HepG2 (cell line): ENCODE measurements around the gene SBK2. TPM values are rescaled to one million over a fixed set of nuclear protein-coding genes. Genes with fewer than 3 reads are reported as not detected.
A peak's percentile ranks its signal among the peaks of the same experiment; 100 is the strongest.

Experiments used
- BCLAF1 ChIP-seq: fragments of 450-650 bp; IDR thresholded peaks from 2 replicates; pipeline ENCODE4 v1.6.1; 2017; ENCODE audit warnings: mild to moderate bottlenecking
- CREB1 ChIP-seq, 2 experiments: fragments of 450-650 bp in 1 of 2; IDR thresholded peaks; 2 replicates each; pipeline ENCODE4 v1.6.1; 2016 to 2017; ENCODE audit warnings: control low read depth in 1 of 2, mild to moderate bottlenecking in 1 of 2, missing compliant biosample characterization in 1 of 2, missing genetic modification characterization in 1 of 2
- GABPA ChIP-seq, 2 experiments: IDR thresholded peaks; 2 replicates each; pipeline ENCODE4 v1.6.1; 2011 to 2016; ENCODE audit warnings: low read depth in 2 of 2, low read length in 1 of 2, missing biosample characterization in 1 of 2, missing genetic modification characterization in 1 of 2
- KDM5B ChIP-seq: sonication (generic); formaldehyde crosslinking; IDR thresholded peaks from 2 replicates; pipeline ENCODE4 v1.4.0; 2020; ENCODE audit warnings: missing genetic modification reagents, mild to moderate bottlenecking, borderline replicate concordance
- PCBP2 ChIP-seq: fragments of 200-400 bp; formaldehyde crosslinking; optimal IDR thresholded peaks from 2 replicates; pipeline ENCODE3; 2018; ENCODE audit warnings: low read length, low read depth; ENCODE audit not compliant: poor library complexity, severe bottlenecking
- PPARG ChIP-seq: conservative IDR thresholded peaks from 2 replicates; pipeline ENCODE4 v1.6.1; 2016; ENCODE audit warnings: missing biosample characterization, missing genetic modification reagents
- RFX3 ChIP-seq: IDR thresholded peaks from 2 replicates; pipeline ENCODE4 v1.6.1; 2016; ENCODE audit warnings: missing biosample characterization, missing genetic modification reagents
- TCF12 ChIP-seq, 2 experiments: fragments of 450-650 bp in 1 of 2; sonication (generic) in 1 of 2; formaldehyde crosslinking in 1 of 2; IDR thresholded peaks; 2 replicates each; pipeline versions ENCODE4 v1.6.1 to v1.8.0; 2017 to 2022; ENCODE audit warnings: antibody characterized with exemption in 1 of 2, mild to moderate bottlenecking in 1 of 2, missing genetic modification reagents in 1 of 2, moderate library complexity in 1 of 2
- ZNF142 ChIP-seq: sonication (generic); formaldehyde crosslinking; IDR thresholded peaks from 2 replicates; pipeline ENCODE4 v1.4.0; 2020; ENCODE audit warnings: missing genetic modification reagents
- ZNF609 ChIP-seq: sonication (generic); formaldehyde crosslinking; IDR thresholded peaks from 2 replicates; pipeline ENCODE4 v1.4.0; 2020; ENCODE audit warnings: mild to moderate bottlenecking, missing genetic modification reagents, borderline replicate concordance
- polyA plus RNA-seq, 8 experiments: library from polyadenylated mRNA; depleted of rRNA in 3 of 8; stranded (reverse) in 7 of 8; unstranded in 1 of 8; fragments of >200 nt; fragmentation: Illumina TruSeq in 4 of 8; extraction: Trizol in 4 of 8; gene quantifications; 2 replicates each; pipeline versions ENCODE4 v1.2.1 to v1.2.3, GENCODE V29; 2011 to 2016; ENCODE audit warnings: low read depth in 4 of 8, missing spikeins in 1 of 8, mixed read lengths in 1 of 8; ENCODE audit not compliant: insufficient read depth in 1 of 8
- total RNA-seq, 5 experiments: library from RNA; depleted of rRNA; stranded (reverse); fragments of >200 nt; fragmentation: Illumina TruSeq; extraction: Trizol; gene quantifications; 2 replicates each; pipeline ENCODE4 v1.2.3, GENCODE V29; 2016; ENCODE audit warnings: low read depth in 1 of 5

Gene SBK2
- total and polyA plus RNA-seq, 2 of the 13 experiments (the other 11 are each of a cell fraction or from before 2014, with no cell fraction given) = 0.24 TPM; not detected in 1

GRCh38 chr19:55549500-55550320, 12.8 kb upstream of the SBK2 start (continued):
- TF ChIP-seq TCF12 (IDR thresholded peaks at IDR 0.05) = no peak
- no peak for TF ChIP-seq TCF12 (CRISPR knock-in tag; IDR thresholded peaks at IDR 0.05)
- no peak for TF ChIP-seq GABPA (IDR thresholded peaks at IDR 0.05; ENCODE audit: low read depth, low read length)
- 0 out of 2 replicates have a peak, but pooled peaks have one; percentile 14 for TF ChIP-seq GABPA (CRISPR knock-in tag; IDR thresholded peaks at IDR 0.05; ENCODE audit: low read depth)
- TF ChIP-seq RFX3 (CRISPR knock-in tag) = no peak
- TF ChIP-seq ZNF609 (CRISPR knock-in tag) = peak; percentile 51; the same call in 1 of the 2 replicates
- TF ChIP-seq ZNF142 (CRISPR knock-in tag) = no peak
- no peak; the same call in 1 of the 2 replicates for TF ChIP-seq KDM5B (CRISPR knock-in tag)
- no peak for TF ChIP-seq PPARG (CRISPR knock-in tag)
- peak; percentile 11; the same call in 1 of the 2 replicates for TF ChIP-seq CREB1 (IDR thresholded peaks at IDR 0.05)
- no peak for TF ChIP-seq CREB1 (CRISPR knock-in tag; IDR thresholded peaks at IDR 0.05)
- TF ChIP-seq BCLAF1 = no peak
- TF ChIP-seq PCBP2 = no peak
